Fibroblast of lung (primary cell): ENCODE data around the gene MAPK4. TPM values are rescaled to one million over a fixed set of nuclear protein-coding genes. Genes with fewer than 3 reads are reported as not detected.
A peak's percentile ranks its signal among the peaks of the same experiment; 100 is the strongest.
"Not testable (repeated sequence)": the region's sequence is repeated elsewhere in the genome, so short reads cannot be mapped to it uniquely, and the experiment has no call there.

Experiments used
- DNase-seq, 2 donors: peaks; one replicate each; pipeline versions ENCODE4 v3.0.0 to v3.0.0-alpha.2; 2010; ENCODE audit warnings: low read depth in 2 of 2
- H2AFZ ChIP-seq: 2 replicates; pipeline ENCODE4 v1.5.1; 2012; ENCODE audit warnings: low read length, control low read depth, inconsistent platforms
- H3K27ac ChIP-seq: 2 replicates; pipeline ENCODE4 v1.5.1; 2011; ENCODE audit warnings: low read length, control low read depth; ENCODE audit not compliant: insufficient read depth
- H3K27me3 ChIP-seq: 2 replicates; pipeline ENCODE4 v1.5.1; 2011; ENCODE audit warnings: mild to moderate bottlenecking, low read length; ENCODE audit not compliant: control insufficient read depth, insufficient read depth
- H3K36me3 ChIP-seq: 2 replicates; pipeline ENCODE4 v1.5.1; 2011; ENCODE audit warnings: low read length; ENCODE audit not compliant: control insufficient read depth, insufficient read depth
- H3K4me1 ChIP-seq: 2 replicates; pipeline ENCODE4 v1.5.1; 2011; ENCODE audit warnings: low read length; ENCODE audit not compliant: control insufficient read depth, insufficient read depth; ENCODE audit errors: extremely low read depth
- H3K4me2 ChIP-seq: 2 replicates; pipeline ENCODE4 v1.5.1; 2011; ENCODE audit warnings: low read length, control low read depth; ENCODE audit not compliant: insufficient read depth; ENCODE audit errors: extremely low read depth
- H3K4me3 ChIP-seq, 4 experiments: fragments of 200-600 bp in 1 of 4; sonication (generic) in 1 of 4; replicated peaks in 1 of 4; 2 replicates each; pipeline ENCODE4 v1.5.1; 2011 to 2016; ENCODE audit warnings: low read length in 4 of 4, low read depth in 3 of 4, mild to moderate bottlenecking in 3 of 4, control low read depth in 2 of 4, inconsistent platforms in 1 of 4, mixed read lengths in 1 of 4; ENCODE audit not compliant: insufficient read depth in 1 of 4; ENCODE audit errors: control extremely low read depth in 1 of 4
- H3K79me2 ChIP-seq: 2 replicates; pipeline ENCODE4 v1.5.1; 2012; ENCODE audit warnings: mild to moderate bottlenecking, low read length, inconsistent platforms; ENCODE audit not compliant: control insufficient read depth, insufficient read depth
- H3K9ac ChIP-seq: 2 replicates; pipeline ENCODE4 v1.5.1; 2011; ENCODE audit warnings: mild to moderate bottlenecking, low read length, control low read depth; ENCODE audit not compliant: insufficient read depth
- H3K9me3 ChIP-seq: 2 replicates; pipeline ENCODE4 v1.5.1; 2012; ENCODE audit warnings: low read depth, low read length; ENCODE audit not compliant: control insufficient read depth, insufficient read depth
- H4K20me1 ChIP-seq: 2 replicates; pipeline ENCODE4 v1.5.1; 2011; ENCODE audit warnings: low read length; ENCODE audit not compliant: control insufficient read depth, insufficient read depth; ENCODE audit errors: extremely low read depth
- EZH2 ChIP-seq: IDR thresholded peaks from 2 replicates; pipeline ENCODE4 v1.5.1; 2012; ENCODE audit warnings: low read length, control low read depth, mild to moderate bottlenecking; ENCODE audit errors: missing control alignments
- polyA minus RNA-seq: library from RNA; depleted of rRNA, polyadenylated mRNA; stranded (reverse); fragments of >200 nt; gene quantifications from 2 replicates; pipeline ENCODE4 v1.2.3, GENCODE V29; 2011; ENCODE audit warnings: low replicate concordance
- polyA plus RNA-seq, 2 donors: library from polyadenylated mRNA; depleted of rRNA in 1 of 2; stranded (reverse) in 1 of 2; unstranded in 1 of 2; fragments of >200 nt; gene quantifications; 2 replicates each; pipeline ENCODE4 v1.2.1, GENCODE V29; 2011 to 2012; ENCODE audit warnings: missing spikeins in 1 of 2
- total RNA-seq: library from RNA; depleted of rRNA; stranded (reverse); fragments of >200 nt; gene quantifications from 2 replicates; pipeline ENCODE4 v1.2.1, GENCODE V29; 2014
- TF ChIP-seq, protein P1 (sequence below), 2 donors: IDR thresholded peaks in 1 of 2; conservative IDR thresholded peaks in 1 of 2; 1 replicate in 1 of 2; 2 replicates in 1 of 2; pipeline ENCODE4 v1.5.1; 2011 to 2012; ENCODE audit warnings: low read length in 2 of 2, control low read depth in 1 of 2, inconsistent platforms in 1 of 2, low read depth in 1 of 2, mild to moderate bottlenecking in 1 of 2

Gene MAPK4
- total RNA-seq: under 0.01 TPM in 1 of 2 replicates, not detected in the other
- not detected in 2 replicates for polyA plus RNA-seq
- polyA plus RNA-seq (2012): not detected in 2 replicates
- not detected in 2 replicates for polyA minus RNA-seq

DNA sequence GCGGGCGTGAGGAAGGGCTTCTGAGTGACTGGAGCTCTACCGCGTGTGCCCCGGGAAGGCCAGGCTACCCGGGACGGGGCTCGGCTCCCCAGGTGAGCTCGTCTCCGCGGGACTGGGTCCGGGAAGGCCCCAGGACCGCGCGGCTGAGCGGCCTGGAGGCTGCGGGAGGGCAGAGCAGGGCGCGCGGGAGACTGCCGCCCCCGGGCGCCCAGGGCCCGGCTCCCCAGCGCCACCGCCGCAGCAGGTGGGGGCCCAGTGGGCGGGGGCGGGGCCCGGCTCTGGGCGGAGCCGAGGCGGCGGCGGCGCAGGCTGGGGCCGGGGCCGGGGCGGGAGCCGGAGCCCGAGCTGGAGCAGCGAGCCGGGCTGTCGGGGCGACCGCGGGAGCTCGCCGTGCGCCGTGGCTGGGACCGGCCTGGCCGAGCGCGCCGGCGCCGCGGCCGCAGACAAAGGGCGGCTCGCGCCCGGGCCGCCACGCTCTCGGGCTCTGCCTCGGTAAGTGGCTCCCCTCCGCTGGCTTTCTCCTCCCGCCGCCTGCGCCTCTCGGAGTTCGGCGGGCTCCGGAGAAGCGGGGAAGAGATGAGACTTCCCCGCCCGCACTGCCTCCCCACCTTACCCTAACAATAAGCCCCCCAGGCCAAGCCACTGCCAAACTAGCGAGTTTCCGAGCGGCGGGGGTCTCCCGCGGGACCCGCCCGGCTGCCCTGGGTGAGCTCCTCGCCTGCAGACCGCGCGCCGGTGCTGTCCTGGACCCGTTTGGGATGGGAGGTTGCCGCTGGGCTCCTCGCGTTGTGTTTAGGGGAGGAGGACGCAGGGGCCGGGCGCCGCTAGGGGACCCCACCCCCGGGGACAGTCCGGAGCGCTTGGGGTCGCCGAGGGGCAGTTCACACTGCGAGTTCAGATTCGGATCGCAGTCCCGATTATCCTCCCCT lies at the start of gene MAPK4:
TSS of gene MAPK4 (plus strand) at position 336 of the 929 bp plus-strand sequence. CDS start 103,872 bp downstream, outside the sequence.
- peaks cover 21% of the 10 kb centered on the region for H3K27me3 ChIP-seq

DNA sequence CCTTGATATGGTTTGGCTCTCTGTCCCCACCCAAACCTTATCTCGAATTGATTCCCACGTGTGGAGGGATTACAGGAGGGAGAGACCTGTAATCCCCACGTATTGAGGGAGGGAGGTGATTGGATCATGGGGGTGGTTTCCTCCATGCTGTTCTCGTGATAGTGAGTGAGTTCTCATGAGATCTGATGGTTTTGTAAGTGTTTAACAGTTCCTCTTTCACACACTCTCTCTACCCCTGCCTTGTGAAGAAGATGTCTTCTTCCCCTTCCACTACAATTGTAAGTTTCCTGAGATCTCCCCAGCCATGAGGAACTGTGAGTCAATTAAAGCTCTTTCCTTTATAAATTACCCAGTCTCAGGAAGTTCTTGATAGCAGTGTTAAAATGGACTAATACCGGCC lies 42.6 kb upstream of the MAPK4 start:
- not testable (repeated sequence) for H3K9me3 ChIP-seq, H3K4me1 ChIP-seq, H3K27me3 ChIP-seq, H3K79me2 ChIP-seq, H3K9ac ChIP-seq, H2AFZ ChIP-seq, H3K4me3 ChIP-seq, DNase-seq, H3K4me2 ChIP-seq, H4K20me1 ChIP-seq, H3K27ac ChIP-seq, H3K36me3 ChIP-seq

More for the DNA sequence above, at the start of gene MAPK4:
- H3K27ac ChIP-seq: no peak within 1 kb of the TSS
- peak within 1 kb of the TSS in 3 of 4 experiments; percentile 25 to 46 (median 42) for H3K4me3 ChIP-seq
- no peaks in the 10 kb centered on the region for H4K20me1 ChIP-seq
- no peaks in the 10 kb centered on the region for H3K36me3 ChIP-seq
- no peaks in the 10 kb centered on the region for H3K79me2 ChIP-seq
- H3K9ac ChIP-seq: no peak within 1 kb of the TSS
- DNase-seq: peak; percentile 2 to 30
- TF ChIP-seq, protein P1, sequence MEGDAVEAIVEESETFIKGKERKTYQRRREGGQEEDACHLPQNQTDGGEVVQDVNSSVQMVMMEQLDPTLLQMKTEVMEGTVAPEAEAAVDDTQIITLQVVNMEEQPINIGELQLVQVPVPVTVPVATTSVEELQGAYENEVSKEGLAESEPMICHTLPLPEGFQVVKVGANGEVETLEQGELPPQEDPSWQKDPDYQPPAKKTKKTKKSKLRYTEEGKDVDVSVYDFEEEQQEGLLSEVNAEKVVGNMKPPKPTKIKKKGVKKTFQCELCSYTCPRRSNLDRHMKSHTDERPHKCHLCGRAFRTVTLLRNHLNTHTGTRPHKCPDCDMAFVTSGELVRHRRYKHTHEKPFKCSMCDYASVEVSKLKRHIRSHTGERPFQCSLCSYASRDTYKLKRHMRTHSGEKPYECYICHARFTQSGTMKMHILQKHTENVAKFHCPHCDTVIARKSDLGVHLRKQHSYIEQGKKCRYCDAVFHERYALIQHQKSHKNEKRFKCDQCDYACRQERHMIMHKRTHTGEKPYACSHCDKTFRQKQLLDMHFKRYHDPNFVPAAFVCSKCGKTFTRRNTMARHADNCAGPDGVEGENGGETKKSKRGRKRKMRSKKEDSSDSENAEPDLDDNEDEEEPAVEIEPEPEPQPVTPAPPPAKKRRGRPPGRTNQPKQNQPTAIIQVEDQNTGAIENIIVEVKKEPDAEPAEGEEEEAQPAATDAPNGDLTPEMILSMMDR (conservative IDR thresholded peaks at IDR 0.05 in 1 of 2, IDR thresholded peaks at IDR 0.05 in 1 of 2; ENCODE audit: low read depth in 1 of 2, low read length in 2 of 2): no peak
- peak; percentile 90 for TF ChIP-seq EZH2
- no peaks in the 10 kb centered on the region for H3K9me3 ChIP-seq
- H3K4me1 ChIP-seq: peaks cover 2% of the 10 kb centered on the region
- H2AFZ ChIP-seq: no peak within 1 kb of the TSS
- peak within 1 kb of the TSS; percentile 63 for H3K4me2 ChIP-seq

DNA sequence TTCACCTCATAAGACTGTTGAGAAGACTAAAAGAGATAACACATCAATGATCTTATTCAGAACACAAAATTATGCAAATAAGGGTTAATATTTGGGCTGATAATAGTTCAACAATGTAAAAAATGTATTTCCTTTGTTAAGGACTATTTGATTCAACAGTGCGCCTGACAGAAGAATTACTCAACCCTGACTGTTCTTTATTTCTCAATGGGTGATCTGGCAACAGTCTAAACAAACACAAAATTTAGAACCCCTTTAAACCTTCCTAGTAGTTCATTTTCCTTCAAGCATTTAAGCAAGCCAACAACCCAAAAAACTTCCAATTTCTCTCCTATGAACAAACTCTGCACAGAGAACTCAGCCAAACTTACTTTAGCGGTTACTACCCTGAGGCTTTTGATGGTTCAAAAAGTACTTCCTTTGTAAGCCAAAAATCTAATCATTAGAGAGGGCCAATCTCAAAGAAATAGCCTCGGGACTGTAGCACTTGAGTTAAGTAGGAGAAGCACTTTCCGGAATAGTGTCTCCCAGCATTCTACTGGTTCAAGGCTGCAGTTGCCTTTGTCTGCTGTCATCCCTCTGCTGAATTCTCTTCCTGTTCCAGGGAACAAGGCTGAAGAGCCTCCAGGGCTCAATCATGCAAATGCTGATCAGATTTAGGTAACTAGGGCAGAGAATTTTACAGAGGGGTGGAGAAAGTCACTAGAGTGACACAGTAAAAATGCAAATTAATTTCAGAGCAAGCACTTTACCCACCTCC lies 40.9 kb upstream of the MAPK4 start:
- Histone ChIP-seq H3K27me3 (no peaks in the 10 kb centered on the region), H3K4me2 (no peak overlapping the region), H4K20me1 (no peaks in the 10 kb centered on the region), H3K27ac (no peak overlapping the region), H3K36me3 (no peaks in the 10 kb centered on the region), H3K79me2 (no peaks in the 10 kb centered on the region), H2AFZ (no peak overlapping the region), H3K9ac (no peak overlapping the region), H3K4me3 (no peak overlapping the region), H3K9me3 (no peaks in the 10 kb centered on the region), H3K4me1 (no peaks in the 10 kb centered on the region)
- TF ChIP-seq, protein P1 (conservative IDR thresholded peaks at IDR 0.05 in 1 of 2, IDR thresholded peaks at IDR 0.05 in 1 of 2; ENCODE audit: low read depth in 1 of 2, low read length in 2 of 2): no peak
- TF ChIP-seq EZH2: no peak
- DNase-seq: no peak
